Stimulated activated CD8-positive, alpha-beta memory T cell treated with anti-CD3 and anti-CD28 coated beads, Interleukin-4, amount 100 ng/mL, for 4 hours (primary cell): ENCODE measurements around the gene FUBP1.
"Not testable (repeated sequence)": the region's sequence is repeated elsewhere in the genome, so short reads cannot be mapped to it uniquely, and the experiment has no call there.

Source experiments
- DNase-seq, 2 donors: peaks; one replicate each; pipeline ENCODE4 v3.0.0-alpha.2; 2020; ENCODE audit warnings: low read depth in 2 of 2, low spot score in 1 of 2

FUBP1 gene

GRCh38 chr1:77987919-77988318, 9.0 kb upstream of the FUBP1 start:
- no peak for DNase-seq

GRCh38 chr1:77986810-77987209, 7.9 kb upstream of the FUBP1 start:
- no peak for DNase-seq

- no peak for DNase-seq
Measured at GRCh38 chr1:77984629-77985028, 5.8 kb upstream of the FUBP1 start.

GRCh38 chr1:77983997-77984355, 5.1 kb upstream of the FUBP1 start:
- DNase-seq, result no peak

DNA sequence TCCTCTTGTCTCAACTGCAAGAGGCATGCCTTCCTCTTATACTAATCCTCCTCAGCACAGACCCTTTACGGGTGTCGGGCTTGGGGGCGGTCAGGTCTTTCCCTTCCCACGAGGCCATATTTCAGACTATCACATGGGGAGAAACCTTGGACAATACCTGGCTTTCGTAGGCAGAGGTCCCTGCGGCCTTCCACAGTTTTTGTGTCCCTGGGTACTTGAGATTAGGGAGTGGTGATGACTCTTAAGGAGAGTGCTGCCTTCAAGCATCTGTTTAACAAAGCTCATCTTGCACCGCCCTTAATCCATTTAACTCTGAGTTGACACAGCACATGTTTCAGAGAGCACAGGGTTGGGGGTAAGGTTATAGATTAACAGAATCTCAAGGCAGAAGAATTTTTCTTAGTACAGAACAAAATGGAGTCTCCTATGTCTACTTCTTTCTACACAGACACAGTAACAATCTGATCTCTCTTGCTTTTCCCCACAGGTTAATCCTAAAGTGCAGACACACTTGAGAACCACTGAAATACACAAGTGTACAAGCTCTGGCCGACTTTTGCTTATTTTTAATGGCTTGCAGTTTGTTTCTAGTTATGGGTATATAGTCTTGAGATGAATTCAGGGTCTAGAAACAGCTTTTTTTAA, 4.6 kb upstream of the FUBP1 start:
- not testable (repeated sequence) for DNase-seq

- peak; percentile 52 to 56 for DNase-seq
Measured at GRCh38 chr1:77978293-77978968, 441 bp downstream of the FUBP1 start.

- DNase-seq, result no peak
Measured at GRCh38 chr1:77977989-77978292, 931 bp downstream of the FUBP1 start.

GRCh38 chr1:77976433-77977076, 2.3 kb downstream of the FUBP1 start:
- DNase-seq, result no peak

DNA sequence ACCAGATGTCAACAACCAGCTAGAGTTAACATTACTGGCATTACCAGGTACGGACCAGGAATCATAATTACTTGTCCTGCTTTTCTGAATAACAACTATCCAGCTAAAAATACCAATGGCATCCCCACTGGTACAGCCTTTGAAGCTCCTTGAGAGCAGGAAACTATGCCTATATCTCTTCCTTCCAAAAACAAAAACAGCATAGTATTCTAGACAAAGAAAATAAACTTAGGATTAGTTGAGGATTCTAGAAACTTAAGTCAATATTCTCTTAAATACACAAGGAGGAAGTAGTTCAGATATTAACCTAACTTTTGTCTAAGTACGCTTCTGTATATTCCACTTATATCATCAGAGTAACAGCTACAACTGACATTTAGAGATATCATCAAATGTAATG, 3.0 kb downstream of the FUBP1 start:
- DNase-seq, result no peak

DNA sequence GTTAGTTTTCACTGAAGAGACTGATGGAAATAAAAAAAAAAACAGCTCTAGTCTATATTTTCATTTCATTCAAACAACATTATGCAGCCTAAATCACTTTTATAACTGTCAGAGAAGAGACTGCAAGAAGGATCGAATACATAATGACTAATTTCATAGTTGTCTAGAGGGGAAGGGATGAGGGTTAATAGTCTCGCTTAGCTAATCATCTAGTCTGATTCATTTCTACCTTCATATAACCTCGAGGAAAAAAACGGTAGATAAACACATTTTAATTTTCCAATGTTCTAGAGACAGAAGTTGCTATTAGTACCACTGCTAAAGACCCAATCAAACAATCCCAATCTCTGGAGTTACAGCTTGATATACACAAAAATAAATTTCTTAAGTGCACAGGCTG, 3.5 kb downstream of the FUBP1 start:
- no peak for DNase-seq

DNA sequence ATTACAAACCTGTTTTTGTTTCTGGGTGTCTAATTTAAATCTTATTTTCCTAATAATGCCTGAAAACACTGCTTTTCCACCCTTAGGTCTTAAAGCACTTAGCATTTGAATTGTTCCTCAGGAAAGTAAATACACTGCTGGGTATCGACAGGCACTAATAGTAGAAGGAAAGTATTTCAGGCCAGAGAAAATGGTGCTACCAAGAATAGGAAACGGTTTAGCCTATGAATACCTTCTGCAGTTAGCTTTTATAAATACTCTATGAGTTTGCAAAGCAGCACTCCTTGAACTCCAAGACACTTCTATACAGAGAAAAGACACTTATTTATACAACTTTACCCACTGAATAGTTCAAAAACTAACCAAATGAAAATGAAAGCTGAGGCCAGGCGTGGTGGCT, 6.8 kb downstream of the FUBP1 start:
- no peak for DNase-seq

DNA sequence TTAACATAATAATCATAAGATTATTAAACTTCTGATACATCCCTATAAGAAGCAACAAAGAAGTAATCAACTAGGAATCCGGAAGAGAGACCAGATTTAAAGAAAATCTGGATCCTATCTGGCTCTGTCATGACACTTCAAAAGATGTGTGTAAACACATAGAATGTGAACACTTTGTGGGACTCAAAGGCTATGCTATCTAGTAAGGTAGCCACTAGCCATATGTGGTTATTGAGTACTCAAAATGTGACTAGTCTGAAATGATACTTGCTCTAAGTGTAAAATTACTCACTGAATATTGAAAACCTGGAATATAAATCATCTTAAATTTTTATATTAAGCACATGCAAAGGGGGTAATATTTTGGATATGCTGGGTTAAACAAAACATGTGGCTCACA, 8.7 kb downstream of the FUBP1 start:
- DNase-seq, result no peak

DNA sequence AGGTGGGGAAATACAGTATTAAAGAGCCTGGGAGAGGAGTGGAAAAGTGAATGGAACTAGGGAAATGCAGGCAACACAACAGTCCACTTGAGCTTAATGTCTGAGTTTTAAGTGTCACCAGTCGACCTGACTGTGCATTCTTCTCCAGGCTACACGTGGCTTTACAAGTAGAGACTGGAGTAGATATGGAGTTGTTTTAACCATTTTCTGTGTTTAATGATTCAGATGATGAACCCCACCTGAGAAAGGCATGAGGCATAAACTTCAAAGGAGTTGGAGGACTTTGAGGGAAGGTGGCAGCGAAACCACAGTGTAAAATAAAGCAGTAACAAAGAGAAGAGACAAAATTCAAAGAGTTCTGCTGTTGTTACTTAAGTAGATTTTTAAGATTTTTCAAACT, 12.6 kb downstream of the FUBP1 start:
- no peak for DNase-seq

- no peak for DNase-seq
Measured at GRCh38 chr1:77961392-77961791, 17.5 kb downstream of the FUBP1 start.

- DNase-seq, result no peak
Measured at GRCh38 chr1:77958850-77959249, 20.0 kb downstream of the FUBP1 start.

DNA sequence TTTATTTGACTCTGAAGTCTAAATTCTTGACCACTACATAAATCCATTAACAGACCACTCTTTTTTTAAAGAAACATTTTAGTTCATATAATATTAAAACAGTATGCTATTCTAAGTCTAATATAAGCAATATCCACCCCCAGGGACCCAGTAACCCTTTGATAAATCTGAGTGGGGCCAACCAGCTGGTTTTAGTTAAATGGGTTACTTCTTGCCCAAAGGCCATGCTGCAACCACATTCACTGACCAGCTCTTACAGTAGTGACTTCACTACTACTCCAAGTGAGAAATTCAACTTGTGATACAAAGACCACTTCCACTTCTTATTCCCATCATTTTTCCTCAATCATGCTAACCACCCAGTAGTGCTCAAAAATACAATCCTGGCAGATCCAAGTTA, 20.5 kb downstream of the FUBP1 start:
- DNase-seq, result no peak

DNA sequence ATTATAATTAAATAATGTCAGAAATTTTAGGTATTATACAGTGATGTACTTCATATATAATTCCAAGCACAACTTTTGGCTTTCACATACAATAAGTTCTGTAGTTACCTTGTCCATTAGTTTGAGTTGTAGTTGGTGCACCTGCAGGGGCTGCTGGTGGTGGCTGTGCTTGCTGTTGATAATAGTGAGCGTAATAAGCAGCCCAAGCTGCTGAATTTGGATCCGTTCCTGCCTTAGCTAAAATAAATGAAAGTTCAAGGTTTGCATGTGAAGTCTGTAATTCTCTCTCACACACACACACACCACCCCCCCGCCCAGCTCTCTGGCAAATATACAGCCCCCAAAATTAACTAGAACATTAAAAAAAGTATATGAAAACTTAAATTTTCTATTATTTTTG, 22.4 kb downstream of the FUBP1 start:
- no peak for DNase-seq

GRCh38 chr1:77955709-77956108, 23.2 kb downstream of the FUBP1 start:
- DNase-seq, result no peak

- DNase-seq, result no peak
Measured at GRCh38 chr1:77954521-77954920, 24.4 kb downstream of the FUBP1 start.

DNA sequence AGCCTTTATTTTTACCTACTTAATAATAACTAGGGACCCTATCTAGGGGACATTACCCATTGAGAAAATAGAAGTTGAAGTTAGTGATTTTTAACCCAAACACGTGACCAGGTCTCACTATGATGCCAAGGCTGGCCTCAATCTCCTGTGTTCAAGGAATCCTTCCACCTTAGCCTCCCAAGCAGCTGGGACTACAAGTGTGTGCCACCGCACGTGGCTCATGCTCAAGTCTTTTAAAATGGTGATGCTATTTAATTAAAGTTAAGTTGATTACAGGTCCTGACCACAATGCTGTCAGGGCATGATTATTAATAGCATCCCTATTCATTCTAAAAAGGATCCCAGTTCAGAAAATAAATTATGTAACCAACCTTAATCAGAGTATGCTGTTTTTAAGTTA, 25.0 kb downstream of the FUBP1 start:
- DNase-seq, result no peak

GRCh38 chr1:77951328-77951727, 27.5 kb downstream of the FUBP1 start:
- DNase-seq, result no peak

- no peak for DNase-seq
Measured at GRCh38 chr1:77950873-77951272, 28.0 kb downstream of the FUBP1 start.

DNA sequence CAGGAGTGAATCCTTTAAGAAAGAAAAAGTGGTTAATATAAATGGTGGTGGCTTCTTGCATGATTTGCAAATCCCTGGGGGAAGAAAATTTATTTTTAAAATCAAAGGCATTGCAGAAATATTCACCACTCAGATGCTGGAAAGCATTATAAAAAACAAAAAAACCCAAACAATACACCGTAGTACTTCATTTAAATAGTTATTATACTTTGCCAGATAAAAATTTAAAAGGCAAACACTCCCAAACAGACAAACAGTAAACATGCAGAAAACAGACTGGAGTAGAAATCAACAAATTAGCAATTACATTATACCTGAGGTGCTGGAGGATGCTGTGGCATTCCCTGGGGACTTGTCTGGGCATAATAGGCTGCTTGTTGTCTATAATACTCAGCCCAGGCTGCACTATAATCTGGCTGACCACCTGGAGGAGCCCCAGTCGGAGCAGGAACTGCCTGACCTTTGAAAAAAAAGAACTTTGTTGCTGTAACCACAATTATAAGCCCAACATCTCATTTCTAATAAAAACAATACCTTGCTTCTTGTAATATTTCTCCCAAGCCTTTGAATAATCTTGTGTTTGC, 29.9 kb downstream of the FUBP1 start:
- no peak for DNase-seq
